ENCODE results near the gene HTR3D.

GRCh38 chr3:183984749-183985729 is 46.5 kb upstream of the HTR3D start:
- no peak for TF ChIP-seq POLR2A (IDR thresholded peaks at IDR 0.05)
- no peak for TF ChIP-seq POLR2AphosphoS5 (IDR thresholded peaks at IDR 0.05)
- no peak for TF ChIP-seq CTCF (IDR thresholded peaks at IDR 0.05)
- TF ChIP-seq EP300 (IDR thresholded peaks at IDR 0.05), result no peak
